NCI-H524 treated with DMSO at 0.1 percent for 48 hours (cell line): Measurements from ENCODE around the gene ZNF609.
"Not testable (repeated sequence)": the region's sequence is repeated elsewhere in the genome, so short reads cannot be mapped to it uniquely, and the experiment has no call there.

Experiments
- DNase-seq: peaks from one replicate; lab custom pipeline; 2025; lab: John Stamatoyannopoulos, UW

The ZNF609 gene

GRCh38 chr15:64623347-64623996, 163.1 kb downstream of the ZNF609 start:
- no peak for DNase-seq

DNA sequence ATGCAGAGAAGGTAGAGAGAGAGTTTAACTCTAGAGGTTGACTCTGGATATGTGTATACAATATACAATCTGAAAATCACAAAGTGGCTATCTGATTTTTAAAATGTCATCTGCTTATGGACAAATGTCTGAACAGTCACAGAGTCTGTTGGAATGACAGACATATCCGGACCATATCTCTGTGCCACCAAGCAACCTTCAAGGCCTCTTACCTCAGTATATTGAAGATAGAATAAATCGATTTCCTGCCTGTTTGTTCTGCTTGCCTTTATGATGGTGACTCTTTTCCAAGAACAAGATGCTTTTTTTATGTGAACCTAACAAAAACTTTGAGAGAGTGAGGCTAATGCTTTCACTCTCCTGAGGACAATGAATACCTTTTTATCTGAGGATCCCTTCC, 163.9 kb downstream of the ZNF609 start:
- DNase-seq, result no peak

- DNase-seq, result no peak
These were observed 168.7 kb downstream of the ZNF609 start for GRCh38 chr15:64629063-64629462.

GRCh38 chr15:64630396-64631107, 170.2 kb downstream of the ZNF609 start:
- no peak for DNase-seq

- not testable (repeated sequence) for DNase-seq
These were observed 172.3 kb downstream of the ZNF609 start for GRCh38 chr15:64632639-64633038.

- DNase-seq, result no peak
These were observed 173.0 kb downstream of the ZNF609 start for GRCh38 chr15:64633332-64633731.

DNA sequence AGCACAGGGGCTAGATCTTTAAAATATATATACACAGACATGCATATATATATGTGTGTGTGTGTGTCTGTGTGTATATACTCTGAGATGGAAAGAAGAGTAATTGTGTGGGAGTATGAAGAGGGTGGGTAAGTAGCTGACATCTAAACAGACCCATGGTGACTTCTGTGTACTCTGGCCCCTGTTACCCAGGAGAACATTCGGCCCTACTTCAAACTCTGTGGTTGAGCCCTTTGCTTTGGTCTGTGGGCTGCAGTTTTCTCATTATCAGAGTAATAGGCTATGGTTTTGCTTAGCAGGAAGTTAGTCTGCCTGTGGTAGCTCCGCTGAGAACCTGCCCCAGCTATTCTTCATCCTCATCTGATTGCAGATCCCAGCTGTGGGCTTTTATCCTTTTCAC, 173.6 kb downstream of the ZNF609 start:
- DNase-seq, result no peak

- DNase-seq, result no peak
These were observed 174.5 kb downstream of the ZNF609 start for GRCh38 chr15:64634576-64635498.

DNA sequence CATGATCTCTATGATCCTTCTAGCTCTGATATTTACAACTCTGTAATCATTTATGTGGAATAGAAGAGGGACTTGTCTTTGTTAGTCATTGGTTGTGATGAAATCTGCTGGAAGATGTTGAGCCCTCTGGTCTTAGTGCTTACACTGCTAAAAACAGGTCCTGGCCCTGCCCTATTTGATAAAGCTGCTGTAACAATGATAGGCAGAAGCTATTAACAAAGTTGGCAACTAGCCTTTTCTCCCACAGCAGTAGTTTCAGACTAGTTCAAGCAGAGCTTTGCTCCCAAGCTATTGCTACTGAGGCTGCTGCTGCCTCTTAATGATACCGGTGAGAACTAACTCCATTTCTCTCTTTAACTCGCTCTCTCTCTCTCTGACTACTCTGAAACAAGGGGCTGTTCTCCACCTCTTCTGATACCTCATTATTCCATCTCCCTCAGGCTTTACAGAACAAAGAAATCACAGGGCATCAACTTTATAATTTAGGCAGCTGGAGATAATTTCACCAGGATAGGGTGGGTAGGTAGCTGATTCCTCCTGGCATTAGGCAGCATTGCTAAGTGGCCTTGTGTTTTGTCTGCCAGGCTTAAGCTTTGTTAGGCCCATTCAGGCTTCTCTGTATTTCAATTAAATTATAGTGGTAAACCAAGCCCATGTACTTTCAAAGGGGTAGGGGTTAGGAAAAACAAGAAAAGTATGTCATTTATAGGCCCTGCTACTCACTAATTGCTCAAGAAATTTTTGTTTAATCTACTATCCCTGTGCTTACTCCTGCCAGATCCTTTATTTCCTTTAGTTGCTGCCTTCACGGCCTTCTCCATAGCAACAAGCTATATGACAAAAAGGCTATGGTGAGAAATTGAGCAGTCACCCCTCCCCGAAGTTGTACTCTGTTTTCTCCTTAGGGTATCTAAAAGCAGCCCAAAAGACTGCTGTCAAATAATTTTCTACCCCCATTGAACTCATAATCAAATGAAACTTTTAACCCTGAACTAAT, 175.4 kb downstream of the ZNF609 start:
- DNase-seq, result no peak

DNA sequence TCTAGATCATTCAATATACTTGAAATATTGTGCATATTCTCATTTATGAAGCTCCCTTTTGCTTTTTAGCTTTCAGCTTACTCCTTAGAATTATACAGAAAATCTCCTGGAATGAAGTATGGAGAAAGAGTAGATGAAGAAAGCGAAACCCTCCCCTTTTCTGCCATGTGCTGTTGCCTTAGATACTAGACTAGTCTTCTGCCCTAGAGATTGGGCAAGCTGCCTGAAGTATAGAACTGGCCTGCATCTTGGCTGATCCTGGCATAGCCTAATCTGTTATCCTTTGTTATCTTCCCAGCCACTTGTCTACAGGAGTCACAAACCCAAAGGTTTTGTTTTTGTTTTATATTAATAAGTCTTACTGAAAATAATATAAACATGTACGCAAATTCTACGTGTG, 176.2 kb downstream of the ZNF609 start:
- DNase-seq, result no peak

GRCh38 chr15:64637412-64637811, 177.0 kb downstream of the ZNF609 start:
- DNase-seq, result no peak

DNA sequence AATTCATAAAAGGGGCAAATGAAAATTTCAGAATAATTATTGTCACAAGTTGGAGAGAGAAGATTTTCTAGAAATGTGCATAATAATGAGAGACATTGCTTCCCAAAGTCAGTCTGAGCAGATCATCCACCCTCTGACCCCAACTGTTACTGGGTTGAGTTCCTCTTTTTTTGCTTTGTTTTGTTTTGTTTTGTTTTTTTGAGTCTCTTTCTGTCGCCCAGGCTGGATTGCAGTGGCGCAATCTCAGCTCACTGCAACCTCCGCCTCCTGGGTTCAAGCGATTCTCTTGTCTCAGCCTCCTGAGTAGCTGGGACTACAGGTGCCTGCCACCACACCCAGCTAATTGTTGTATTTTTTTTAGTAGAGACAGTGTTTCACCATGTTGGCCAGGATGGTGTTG, 179.4 kb downstream of the ZNF609 start:
- not testable (repeated sequence) for DNase-seq

DNA sequence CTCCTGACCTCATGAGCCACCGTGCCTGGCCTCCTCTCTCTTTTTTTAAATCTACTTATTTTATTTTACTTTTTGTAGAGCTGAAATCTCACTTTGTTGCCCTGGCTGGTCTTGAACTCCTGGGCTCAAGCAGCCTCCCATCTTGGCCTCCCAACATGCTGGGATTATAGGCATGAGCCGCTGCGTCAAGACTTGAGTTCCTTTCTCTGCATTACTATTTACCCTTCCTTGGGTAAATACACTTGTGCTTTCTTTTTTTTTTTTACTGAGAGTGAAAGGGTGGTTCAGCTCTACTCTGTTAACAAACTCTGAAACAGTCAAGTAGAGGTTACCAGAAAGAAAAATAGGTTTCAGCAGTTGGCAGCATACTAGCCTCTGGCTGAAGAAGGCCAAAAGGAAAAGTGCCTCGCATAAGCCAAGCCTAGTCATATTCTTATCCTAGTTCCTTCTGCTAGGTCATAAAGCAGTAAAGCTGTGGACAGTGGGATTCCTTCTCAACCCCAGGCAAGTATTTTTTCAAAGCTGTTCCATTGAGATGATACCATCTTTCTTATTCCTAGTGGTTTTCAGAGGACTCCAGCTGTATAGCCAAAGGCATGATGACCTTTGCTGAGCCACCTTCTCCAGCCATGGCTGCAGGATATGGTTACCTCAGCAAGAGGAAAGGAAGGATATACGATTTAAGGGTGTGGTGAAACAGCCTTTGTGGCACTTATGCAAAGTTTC, 179.9 kb downstream of the ZNF609 start:
- DNase-seq, result no peak

- no peak for DNase-seq
These were observed 182.5 kb downstream of the ZNF609 start for GRCh38 chr15:64642875-64643274.

DNA sequence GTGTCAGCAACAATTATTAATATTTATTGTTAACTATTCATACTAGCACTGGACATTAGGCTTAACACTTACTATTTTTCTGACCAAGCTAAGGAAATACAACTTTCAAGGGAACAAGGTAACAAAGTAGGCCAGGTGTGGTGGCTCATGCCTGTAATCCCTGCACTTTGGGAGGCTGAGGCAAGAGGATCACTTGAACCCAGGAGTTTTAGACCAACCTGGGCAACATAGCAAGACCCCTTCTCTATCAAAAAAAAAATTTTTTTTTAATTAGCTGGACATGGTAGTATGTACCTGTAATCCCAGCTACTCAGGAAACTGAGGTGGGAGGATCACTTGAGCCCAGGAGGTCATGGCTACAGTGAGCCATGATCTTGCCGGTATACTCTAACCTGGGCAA, 183.3 kb downstream of the ZNF609 start:
- no peak for DNase-seq

DNA sequence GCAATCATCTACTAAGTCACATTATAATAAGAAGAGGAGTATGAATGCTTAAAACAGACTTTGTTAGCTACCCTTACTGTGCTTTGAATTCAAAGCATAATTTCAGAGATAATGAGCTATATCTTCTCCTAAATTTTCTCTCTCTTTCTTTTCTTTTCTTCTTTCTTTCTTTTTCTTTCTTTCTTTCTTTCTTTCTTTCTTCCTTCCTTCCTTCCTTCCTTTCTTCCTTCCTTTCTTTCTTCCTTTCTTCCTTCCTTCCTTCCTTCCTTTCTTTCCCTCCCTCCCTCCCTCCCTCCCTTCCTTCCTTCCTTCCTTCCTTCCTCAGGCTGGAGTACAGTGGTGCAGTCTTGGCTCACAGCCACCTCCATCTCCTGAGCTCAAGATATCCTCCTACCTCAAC, 184.4 kb downstream of the ZNF609 start:
- DNase-seq, result not testable (repeated sequence)

DNA sequence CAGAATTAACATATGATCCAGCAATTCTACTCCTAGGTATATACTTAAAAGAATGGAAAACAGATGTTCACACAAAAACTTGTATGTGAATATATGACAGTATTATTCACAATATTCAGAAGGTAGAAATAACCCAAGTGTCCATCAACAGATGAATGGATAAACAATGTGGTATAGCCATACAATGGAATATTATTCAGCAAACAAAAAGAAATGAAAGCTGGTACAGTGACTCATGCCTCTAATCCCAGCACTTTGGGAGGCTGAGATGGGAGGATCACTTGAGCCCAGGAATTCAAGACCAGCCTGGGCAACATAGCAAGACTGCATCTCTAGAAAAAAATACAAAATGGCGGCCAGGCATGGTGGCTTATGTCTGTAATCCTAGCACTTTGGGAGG, 185.6 kb downstream of the ZNF609 start:
- DNase-seq, result no peak

GRCh38 chr15:64647367-64647766, 187.0 kb downstream of the ZNF609 start:
- no peak for DNase-seq

DNA sequence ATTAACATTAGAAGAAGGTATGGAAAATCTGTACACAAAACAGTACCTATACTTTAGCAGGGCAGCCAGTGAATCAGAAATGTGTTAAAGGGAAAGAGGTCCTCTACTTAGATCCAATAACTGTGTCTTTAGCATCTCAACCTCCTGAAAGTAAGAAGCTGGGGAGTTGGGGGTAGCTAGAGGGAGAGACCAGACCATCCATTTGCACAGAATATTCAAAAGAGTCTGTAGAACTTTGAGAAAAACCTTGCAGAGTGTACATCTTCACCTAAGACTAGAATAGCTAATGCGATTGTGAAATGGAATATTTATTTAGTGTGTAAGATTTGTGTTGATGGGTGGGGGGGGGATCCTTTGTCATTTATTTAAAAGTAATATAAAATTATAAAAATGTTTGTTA, 190.2 kb downstream of the ZNF609 start:
- no peak for DNase-seq

- no peak for DNase-seq
These were observed 191.3 kb downstream of the ZNF609 start for GRCh38 chr15:64651601-64652191.
